Panc1 (cell line): Measurements from ENCODE around the gene SLC9A3. TPM values are rescaled to one million over a fixed set of nuclear protein-coding genes. Genes with fewer than 3 reads are reported as not detected.
A peak's percentile ranks its signal among the peaks of the same experiment; 100 is the strongest.

Source experiments
- ATAC-seq: fragments of 200-7000 bp; cut with Tn5 transposase; 2 replicates; pipeline ENCODE4 v1.9.1; 2020; ENCODE audit warnings: mild to moderate bottlenecking, moderate library complexity
- BruUV-seq: library from RNA; stranded (reverse); fragments of 400-500 nt; replicated peaks from 2 replicates; lab custom pipeline; 2021; lab: Mats Ljungman, UMichigan
- CTCF ChIA-PET: fragments of 300-600 bp; sonication (Branson Sonifier 250); formaldehyde crosslinking; loops from one replicate; lab custom pipeline; 2022; ENCODE audit warnings: antibody characterized with exemption; lab: Charles Lee
- POLR2A ChIA-PET: fragments of 300-600 bp; sonication (Branson Sonifier 250); formaldehyde crosslinking; loops from one replicate; lab custom pipeline; 2022; ENCODE audit warnings: antibody characterized with exemption; lab: Charles Lee
- DNase-seq: peaks from one replicate; pipeline ENCODE4 v3.0.0-alpha.2; 2010; ENCODE audit warnings: low read depth, low spot score
- H3K27ac ChIP-seq: 2 replicates; pipeline ENCODE4 v1.5.1; 2011; ENCODE audit warnings: mild to moderate bottlenecking, low read length, inconsistent platforms
- H3K27me3 ChIP-seq: fragments of 200-500 bp; sonication (Bioruptor generic); 2 replicates; pipeline ENCODE4 v1.6.0; 2014; ENCODE audit warnings: low read length, inconsistent platforms; ENCODE audit not compliant: control insufficient read depth, insufficient read depth
- H3K36me3 ChIP-seq: fragments of 200-500 bp; sonication (Bioruptor generic); 2 replicates; pipeline ENCODE4 v1.5.1; 2014; ENCODE audit warnings: inconsistent platforms, mild to moderate bottlenecking, low read length, moderate library complexity; ENCODE audit not compliant: control insufficient read depth, insufficient read depth
- H3K4me1 ChIP-seq: 2 replicates; pipeline ENCODE4 v1.5.1; 2011; ENCODE audit warnings: inconsistent platforms, mild to moderate bottlenecking, low read length, moderate library complexity; ENCODE audit not compliant: control insufficient read depth, insufficient read depth
- H3K4me3 ChIP-seq, 2 experiments: 2 replicates each; pipeline ENCODE4 v1.5.1; 2011 to 2012; ENCODE audit warnings: low read depth in 2 of 2, low read length in 2 of 2, mild to moderate bottlenecking in 2 of 2, inconsistent platforms in 1 of 2, moderate library complexity in 1 of 2
- H3K9me3 ChIP-seq: fragments of 200-500 bp; sonication (Bioruptor generic); 2 replicates; pipeline ENCODE4 v1.5.1; 2014; ENCODE audit warnings: low read depth, mild to moderate bottlenecking, inconsistent platforms, low read length, moderate library complexity; ENCODE audit not compliant: control insufficient read depth, insufficient read depth
- POLR2AphosphoS5 ChIP-seq: IDR thresholded peaks from 2 replicates; pipeline ENCODE4 v1.6.1; 2012; ENCODE audit warnings: mild to moderate bottlenecking, low read depth, low read length, moderate library complexity
- SIN3A ChIP-seq: IDR thresholded peaks from 2 replicates; pipeline ENCODE4 v1.6.1; 2012; ENCODE audit warnings: low read depth, mild to moderate bottlenecking, low read length, moderate library complexity, borderline replicate concordance; ENCODE audit not compliant: insufficient read depth
- TCF7L2 ChIP-seq: IDR thresholded peaks from 2 replicates; pipeline ENCODE4 v1.6.1; 2011; ENCODE audit warnings: mild to moderate bottlenecking, low read depth, low read length, inconsistent platforms
- in situ Hi-C: cut with HindIII; loops from 2 replicates; pipeline ENCODE4 v1.10.0; 2016; ENCODE audit warnings: low sequenced_read_pairs, low pct_unique_long_range_greater_than_20kb
- intact Hi-C: fragments of 100-400 bp; cut with micrococcal nuclease; formaldehyde crosslinking; loops from one replicate; pipeline ENCODE4 v1.10.0; 2022; ENCODE audit not compliant: unreplicated experiment
- total RNA-seq: library from RNA; stranded (reverse); gene quantifications from one replicate; pipeline ENCODE4 v1.2.1, GENCODE V29; 2021; ENCODE audit not compliant: unreplicated experiment
- TF ChIP-seq, protein P1 (sequence below): fragments of 450-650 bp; IDR thresholded peaks from 2 replicates; pipeline ENCODE4 v1.5.1; 2017; ENCODE audit warnings: mild to moderate bottlenecking
- TF ChIP-seq, protein P2 (sequence below), 2 experiments: IDR thresholded peaks; 2 replicates each; pipeline ENCODE4 v1.6.1; 2011 to 2012; ENCODE audit warnings: low read depth in 2 of 2, control low read depth in 1 of 2, low read length in 1 of 2, mild to moderate bottlenecking in 1 of 2, moderate library complexity in 1 of 2; ENCODE audit not compliant: insufficient read depth in 1 of 2

Gene SLC9A3
- total RNA-seq, 1 experiment from 2014 or later: 2.0 TPM

GRCh38 chr5:504326-505154 lies 19.7 kb downstream of the SLC9A3 start:
- ATAC-seq: peak; percentile 50; the same call in 1 of the 2 replicates
- no peak overlapping the region for H3K4me3 ChIP-seq

GRCh38 chr5:502325-503079 lies 21.7 kb downstream of the SLC9A3 start:
- BruUV-seq: no TSS peak
- CTCF ChIA-PET: no interaction called here
- no peaks in the 10 kb centered on the region for H3K36me3 ChIP-seq
- no peak overlapping the region for H3K4me3 ChIP-seq
- no peak for ATAC-seq
- H3K4me1 ChIP-seq: peaks cover 9% of the 10 kb centered on the region
- H3K27me3 ChIP-seq: no peaks in the 10 kb centered on the region
- TF ChIP-seq POLR2AphosphoS5: no peak
- no peak for TF ChIP-seq SIN3A
- no peak for TF ChIP-seq TCF7L2
- TF ChIP-seq, protein P1, sequence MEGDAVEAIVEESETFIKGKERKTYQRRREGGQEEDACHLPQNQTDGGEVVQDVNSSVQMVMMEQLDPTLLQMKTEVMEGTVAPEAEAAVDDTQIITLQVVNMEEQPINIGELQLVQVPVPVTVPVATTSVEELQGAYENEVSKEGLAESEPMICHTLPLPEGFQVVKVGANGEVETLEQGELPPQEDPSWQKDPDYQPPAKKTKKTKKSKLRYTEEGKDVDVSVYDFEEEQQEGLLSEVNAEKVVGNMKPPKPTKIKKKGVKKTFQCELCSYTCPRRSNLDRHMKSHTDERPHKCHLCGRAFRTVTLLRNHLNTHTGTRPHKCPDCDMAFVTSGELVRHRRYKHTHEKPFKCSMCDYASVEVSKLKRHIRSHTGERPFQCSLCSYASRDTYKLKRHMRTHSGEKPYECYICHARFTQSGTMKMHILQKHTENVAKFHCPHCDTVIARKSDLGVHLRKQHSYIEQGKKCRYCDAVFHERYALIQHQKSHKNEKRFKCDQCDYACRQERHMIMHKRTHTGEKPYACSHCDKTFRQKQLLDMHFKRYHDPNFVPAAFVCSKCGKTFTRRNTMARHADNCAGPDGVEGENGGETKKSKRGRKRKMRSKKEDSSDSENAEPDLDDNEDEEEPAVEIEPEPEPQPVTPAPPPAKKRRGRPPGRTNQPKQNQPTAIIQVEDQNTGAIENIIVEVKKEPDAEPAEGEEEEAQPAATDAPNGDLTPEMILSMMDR: no peak
- TF ChIP-seq, protein P2, sequence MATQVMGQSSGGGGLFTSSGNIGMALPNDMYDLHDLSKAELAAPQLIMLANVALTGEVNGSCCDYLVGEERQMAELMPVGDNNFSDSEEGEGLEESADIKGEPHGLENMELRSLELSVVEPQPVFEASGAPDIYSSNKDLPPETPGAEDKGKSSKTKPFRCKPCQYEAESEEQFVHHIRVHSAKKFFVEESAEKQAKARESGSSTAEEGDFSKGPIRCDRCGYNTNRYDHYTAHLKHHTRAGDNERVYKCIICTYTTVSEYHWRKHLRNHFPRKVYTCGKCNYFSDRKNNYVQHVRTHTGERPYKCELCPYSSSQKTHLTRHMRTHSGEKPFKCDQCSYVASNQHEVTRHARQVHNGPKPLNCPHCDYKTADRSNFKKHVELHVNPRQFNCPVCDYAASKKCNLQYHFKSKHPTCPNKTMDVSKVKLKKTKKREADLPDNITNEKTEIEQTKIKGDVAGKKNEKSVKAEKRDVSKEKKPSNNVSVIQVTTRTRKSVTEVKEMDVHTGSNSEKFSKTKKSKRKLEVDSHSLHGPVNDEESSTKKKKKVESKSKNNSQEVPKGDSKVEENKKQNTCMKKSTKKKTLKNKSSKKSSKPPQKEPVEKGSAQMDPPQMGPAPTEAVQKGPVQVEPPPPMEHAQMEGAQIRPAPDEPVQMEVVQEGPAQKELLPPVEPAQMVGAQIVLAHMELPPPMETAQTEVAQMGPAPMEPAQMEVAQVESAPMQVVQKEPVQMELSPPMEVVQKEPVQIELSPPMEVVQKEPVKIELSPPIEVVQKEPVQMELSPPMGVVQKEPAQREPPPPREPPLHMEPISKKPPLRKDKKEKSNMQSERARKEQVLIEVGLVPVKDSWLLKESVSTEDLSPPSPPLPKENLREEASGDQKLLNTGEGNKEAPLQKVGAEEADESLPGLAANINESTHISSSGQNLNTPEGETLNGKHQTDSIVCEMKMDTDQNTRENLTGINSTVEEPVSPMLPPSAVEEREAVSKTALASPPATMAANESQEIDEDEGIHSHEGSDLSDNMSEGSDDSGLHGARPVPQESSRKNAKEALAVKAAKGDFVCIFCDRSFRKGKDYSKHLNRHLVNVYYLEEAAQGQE (IDR thresholded peaks at IDR 0.05; ENCODE audit: insufficient read depth in 1 of 2, low read depth in 2 of 2, low read length in 1 of 2): no peak
- no peak for DNase-seq
- in situ Hi-C loops (no loop called here), intact Hi-C loops (no loop called here)
- H3K27ac ChIP-seq: no peak overlapping the region
- POLR2A ChIA-PET: interaction anchor here (0.7 to 1.4 kb wide), 2 partner anchors 10 to 24 kb away, joined by 3 to 6 read pairs; no protein-coding TSS in a partner anchor
- H3K9me3 ChIP-seq: no peaks in the 10 kb centered on the region

More at GRCh38 chr5:504326-505154, 19.7 kb downstream of the SLC9A3 start:
- H3K36me3 ChIP-seq: no peaks in the 10 kb centered on the region
- in situ Hi-C loops (no loop called here), intact Hi-C loops (no loop called here)
- POLR2A ChIA-PET: interaction anchor here (0.5 kb wide), 1 partner anchor 170 kb away, joined by 12 read pairs; no protein-coding TSS in a partner anchor
- peaks cover 9% of the 10 kb centered on the region for H3K4me1 ChIP-seq
- no peak for DNase-seq
- no peaks in the 10 kb centered on the region for H3K9me3 ChIP-seq
- no peak overlapping the region for H3K27ac ChIP-seq
- TF ChIP-seq POLR2AphosphoS5 (no peak), SIN3A (no peak), TCF7L2 (no peak)
- TF ChIP-seq, protein P2 (IDR thresholded peaks at IDR 0.05; ENCODE audit: insufficient read depth in 1 of 2, low read depth in 2 of 2, low read length in 1 of 2): no peak
- TF ChIP-seq, protein P1: no peak
- H3K27me3 ChIP-seq: no peaks in the 10 kb centered on the region
- no TSS peak for BruUV-seq
- CTCF ChIA-PET: no interaction called here
